GM21447 (cell line): ENCODE measurements around the gene FBXO24.

Experiments
- ATAC-seq: cut with Tn5 transposase; IDR thresholded peaks from one replicate; pipeline ENCODE4 v1.9.1; 2021; ENCODE audit not compliant: unreplicated experiment

The FBXO24 gene

GRCh38 chr7:100614308-100614861, 28.3 kb downstream of the FBXO24 start:
- ATAC-seq: no peak

GRCh38 chr7:100620239-100620638, 34.1 kb downstream of the FBXO24 start:
- ATAC-seq: no peak

- ATAC-seq: no peak
Measured at GRCh38 chr7:100620804-100621203, 34.7 kb downstream of the FBXO24 start.

- ATAC-seq: no peak
Measured at GRCh38 chr7:100621554-100621953, 35.4 kb downstream of the FBXO24 start.

- ATAC-seq: no peak
Measured at GRCh38 chr7:100623951-100624824, 38.1 kb downstream of the FBXO24 start.

GRCh38 chr7:100626055-100626454, 39.9 kb downstream of the FBXO24 start:
- ATAC-seq: no peak

- peak; percentile 75 for ATAC-seq
Measured at GRCh38 chr7:100626530-100627237, 40.6 kb downstream of the FBXO24 start.

GRCh38 chr7:100627238-100627549, 41.1 kb downstream of the FBXO24 start:
- ATAC-seq: no peak

- no peak for ATAC-seq
Measured at GRCh38 chr7:100629117-100629716, 43.1 kb downstream of the FBXO24 start.

- ATAC-seq: no peak
Measured at GRCh38 chr7:100630066-100630465, 43.9 kb downstream of the FBXO24 start.

- ATAC-seq: peak; percentile 50
Measured at GRCh38 chr7:100632951-100633717, 47.0 kb downstream of the FBXO24 start.

- no peak for ATAC-seq
Measured at GRCh38 chr7:100639995-100640516, 53.9 kb downstream of the FBXO24 start.

GRCh38 chr7:100640517-100641440, 54.7 kb downstream of the FBXO24 start:
- no peak for ATAC-seq

GRCh38 chr7:100641463-100641859, 55.3 kb downstream of the FBXO24 start, which contains the start of gene TFR2:
Gene TFR2, minus strand, starts transcription at chr7:100641552. Its CDS starts 43 bp downstream, at chr7:100641509.
- no peak for ATAC-seq

- no peak for ATAC-seq
Measured at GRCh38 chr7:100641860-100642533, 55.9 kb downstream of the FBXO24 start.

GRCh38 chr7:100642534-100642907, 56.4 kb downstream of the FBXO24 start:
- ATAC-seq: peak; percentile 73

- no peak for ATAC-seq
Measured at GRCh38 chr7:100649826-100650565, 63.9 kb downstream of the FBXO24 start.
